Activated B cell treated with CpG ODN at 0.5 μM for 24 hours (primary cell): ENCODE measurements around the gene IFT80. TPM values are rescaled to one million over a fixed set of nuclear protein-coding genes. Genes with fewer than 3 reads are reported as not detected.
"Not testable (repeated sequence)": the region's sequence is repeated elsewhere in the genome, so short reads cannot be mapped to it uniquely, and the experiment has no call there.

Experiments used
- ATAC-seq: fragments of 200-7000 bp; cut with Tn5 transposase; one replicate; pipeline ENCODE4 v1.10.0; 2021; ENCODE audit warnings: low read depth, mild to moderate bottlenecking, moderate library complexity
- CTCF ChIA-PET: fragments of 350-600 bp; sonication (Branson Sonifier 250); formaldehyde crosslinking; loops from one replicate; lab custom pipeline; 2021; ENCODE audit warnings: antibody characterized with exemption; lab: Charles Lee
- POLR2A ChIA-PET: fragments of 350-600 bp; sonication (Branson Sonifier 250); formaldehyde crosslinking; loops from one replicate; lab custom pipeline; 2021; ENCODE audit warnings: antibody characterized with exemption; lab: Charles Lee
- DNase-seq: peaks from one replicate; pipeline ENCODE4 v3.0.0; 2022
- H3K27ac Mint-ChIP-seq: one replicate; pipeline ENCODE4 v1.8.0; 2020; ENCODE audit warnings: mixed read lengths
- H3K27me3 Mint-ChIP-seq: one replicate; pipeline ENCODE4 v1.8.0; 2021; ENCODE audit warnings: mixed read lengths
- H3K36me3 Mint-ChIP-seq: one replicate; pipeline ENCODE4 v1.8.0; 2021; ENCODE audit warnings: low read depth, mixed read lengths
- H3K4me1 Mint-ChIP-seq: one replicate; pipeline ENCODE4 v1.8.0; 2021; ENCODE audit warnings: mixed read lengths
- H3K4me3 Mint-ChIP-seq: one replicate; pipeline ENCODE4 v1.8.0; 2020; ENCODE audit warnings: mild to moderate bottlenecking, mixed read lengths
- H3K9me3 Mint-ChIP-seq: one replicate; pipeline ENCODE4 v1.8.0; 2020; ENCODE audit warnings: mixed read lengths
- CTCF ChIP-seq: fragments of 200-600 bp; IDR thresholded peaks from one replicate; pipeline ENCODE4 v1.8.0; 2022; ENCODE audit warnings: antibody characterized with exemption, mild to moderate bottlenecking
- intact Hi-C: fragments of 100-400 bp; cut with micrococcal nuclease; formaldehyde crosslinking; loops from one replicate; pipeline ENCODE4 v1.15.1; 2024
- total RNA-seq: library from RNA; stranded (reverse); gene quantifications from 2 replicates; pipeline ENCODE4 v1.2.3, GENCODE V29; 2022

The IFT80 gene
- total RNA-seq, 1 donor from 2014 or later: 26.7 TPM

- no peak for DNase-seq
- no peak overlapping the region for H3K27ac Mint-ChIP-seq
These were observed 151.3 kb downstream of the IFT80 start for GRCh38 chr3:160247766-160248165.

GRCh38 chr3:160245261-160245800 is 153.7 kb downstream of the IFT80 start:
- TF ChIP-seq CTCF: no peak
- intact Hi-C loops: no loop called here
- CTCF ChIA-PET: no interaction called here
- Mint-ChIP-seq H3K36me3 (no peaks in the 10 kb centered on the region), H3K4me1 (no peaks in the 10 kb centered on the region), H3K4me3 (no peak overlapping the region), H3K27me3 (peaks cover under 1% of the 10 kb centered on the region), H3K9me3 (peaks cover 9% of the 10 kb centered on the region), H3K27ac (no peak overlapping the region)
- DNase-seq (no peak), ATAC-seq (no peak)
- POLR2A ChIA-PET: no interaction called here

More at GRCh38 chr3:160247766-160248165, 151.3 kb downstream of the IFT80 start:
- Mint-ChIP-seq H3K4me1 (no peaks in the 10 kb centered on the region), H3K4me3 (no peak overlapping the region), H3K27me3 (no peaks in the 10 kb centered on the region), H3K9me3 (peaks cover 9% of the 10 kb centered on the region), H3K36me3 (no peaks in the 10 kb centered on the region)
- intact Hi-C loops: no loop called here
- POLR2A ChIA-PET: no interaction called here
- CTCF ChIA-PET: no interaction called here
- no peak for ATAC-seq
- no peak for TF ChIP-seq CTCF

GRCh38 chr3:160240719-160241118 is 158.3 kb downstream of the IFT80 start:
- POLR2A ChIA-PET: not testable (repeated sequence)
- H3K27me3 Mint-ChIP-seq: peaks cover 15% of the 10 kb centered on the region

GRCh38 chr3:160232014-160232413 is 167.0 kb downstream of the IFT80 start:
- CTCF ChIA-PET: no interaction called here
- H3K27me3 Mint-ChIP-seq: peaks cover 18% of the 10 kb centered on the region

More at GRCh38 chr3:160240719-160241118, 158.3 kb downstream of the IFT80 start:
- H3K36me3 Mint-ChIP-seq, DNase-seq, ATAC-seq, H3K4me1 Mint-ChIP-seq, intact Hi-C loops, CTCF ChIA-PET, H3K9me3 Mint-ChIP-seq, H3K27ac Mint-ChIP-seq, H3K4me3 Mint-ChIP-seq: not testable (repeated sequence)

GRCh38 chr3:160227419-160227818 is 171.6 kb downstream of the IFT80 start:
- H3K27ac Mint-ChIP-seq: no peak overlapping the region
- CTCF ChIA-PET: interaction anchor here (1.3 kb wide), 1 partner anchor 9 kb away, joined by 3 read pairs; no protein-coding TSS in a partner anchor
- peaks cover 35% of the 10 kb centered on the region for H3K27me3 Mint-ChIP-seq
- intact Hi-C loops: loop anchor here (5.0 kb wide), 1 partner anchor 460 kb away; no protein-coding TSS in a partner anchor
- H3K9me3 Mint-ChIP-seq: no peaks in the 10 kb centered on the region
- no peaks in the 10 kb centered on the region for H3K36me3 Mint-ChIP-seq
- no peak for DNase-seq
- POLR2A ChIA-PET: no interaction called here
- no peak for ATAC-seq
- no peak for TF ChIP-seq CTCF
- H3K4me3 Mint-ChIP-seq: no peak overlapping the region
- peaks cover 21% of the 10 kb centered on the region for H3K4me1 Mint-ChIP-seq

More at GRCh38 chr3:160232014-160232413, 167.0 kb downstream of the IFT80 start:
- POLR2A ChIA-PET: no interaction called here
- Mint-ChIP-seq H3K9me3 (no peaks in the 10 kb centered on the region), H3K4me1 (no peaks in the 10 kb centered on the region), H3K36me3 (no peaks in the 10 kb centered on the region), H3K27ac (no peak overlapping the region), H3K4me3 (no peak overlapping the region)
- intact Hi-C loops: no loop called here
- ATAC-seq (no peak), DNase-seq (no peak)
- no peak for TF ChIP-seq CTCF
